Nephron progenitor cell (in vitro differentiated cells): ENCODE measurements around the gene JDP2.

Experiments
- DNase-seq: peaks from one replicate; pipeline ENCODE4 v3.0.0; 2021
- H3K27ac Mint-ChIP-seq: 2 replicates; pipeline ENCODE4 v1.8.0; 2021; ENCODE audit warnings: mild to moderate bottlenecking, moderate library complexity, mixed read lengths
- H3K27me3 Mint-ChIP-seq: 2 replicates; pipeline ENCODE4 v1.8.0; 2021; ENCODE audit warnings: mild to moderate bottlenecking, low read depth, mixed read lengths; ENCODE audit not compliant: poor library complexity
- H3K36me3 Mint-ChIP-seq: 2 replicates; pipeline ENCODE4 v1.8.0; 2021; ENCODE audit warnings: low read depth, mixed read lengths
- H3K4me1 Mint-ChIP-seq: 2 replicates; pipeline ENCODE4 v1.8.0; 2021; ENCODE audit warnings: mixed read lengths
- H3K4me3 Mint-ChIP-seq: 2 replicates; pipeline ENCODE4 v1.8.0; 2021; ENCODE audit warnings: mild to moderate bottlenecking, moderate library complexity, mixed read lengths
- H3K9me3 Mint-ChIP-seq: 2 replicates; pipeline ENCODE4 v1.8.0; 2021; ENCODE audit warnings: mild to moderate bottlenecking, moderate library complexity, mixed read lengths
- TF ChIP-seq, protein P1 (sequence below): fragments of 200-600 bp; sonication (generic); IDR thresholded peaks from 2 replicates; pipeline ENCODE4 v1.5.0; 2021; ENCODE audit warnings: antibody characterized with exemption

JDP2 gene

DNA sequence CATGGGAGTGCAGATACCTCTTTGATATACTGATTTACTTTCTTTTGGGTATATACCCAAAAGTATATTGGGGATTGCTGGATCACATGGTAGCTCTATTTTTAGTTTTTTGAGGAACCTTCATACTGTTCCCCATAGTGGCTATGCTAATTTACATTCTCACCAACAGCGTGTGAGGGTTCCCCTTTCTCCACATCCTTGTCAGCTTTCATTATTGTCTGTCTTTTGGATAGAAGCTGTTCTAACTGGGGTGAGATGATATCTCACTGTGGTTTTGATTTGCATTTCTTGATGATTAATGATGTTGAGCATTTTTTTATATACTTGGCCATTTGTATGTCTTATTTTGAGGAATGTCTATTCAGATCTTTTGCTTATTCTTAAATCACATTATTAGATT lies 44.1 kb upstream of the JDP2 start:
- DNase-seq: no peak

DNA sequence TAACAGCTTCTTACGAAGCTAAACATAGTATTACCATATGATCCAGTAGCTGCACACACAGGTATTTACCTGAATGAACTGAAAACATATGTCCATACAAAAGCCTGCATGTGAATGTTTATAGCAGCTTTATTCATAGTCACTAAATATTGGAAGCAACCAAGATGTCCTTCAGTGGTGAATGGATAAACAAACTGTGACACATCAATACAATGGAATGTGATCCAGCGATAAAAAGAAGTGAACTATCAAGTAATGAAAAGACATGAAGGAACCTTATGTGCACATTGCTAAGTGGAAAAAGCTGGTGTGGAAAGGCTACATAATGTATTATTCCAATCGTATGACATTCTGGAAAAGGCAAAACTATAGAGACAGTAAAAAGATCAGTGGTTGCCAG lies 38.1 kb upstream of the JDP2 start:
- H3K4me3 Mint-ChIP-seq: no peak overlapping the region
- H3K36me3 Mint-ChIP-seq: no peaks in the 10 kb centered on the region
- H3K9me3 Mint-ChIP-seq: peaks cover 14% of the 10 kb centered on the region
- no peak overlapping the region for H3K27ac Mint-ChIP-seq
- peaks cover 20% of the 10 kb centered on the region for H3K4me1 Mint-ChIP-seq
- no peak for DNase-seq
- TF ChIP-seq, protein P1, sequence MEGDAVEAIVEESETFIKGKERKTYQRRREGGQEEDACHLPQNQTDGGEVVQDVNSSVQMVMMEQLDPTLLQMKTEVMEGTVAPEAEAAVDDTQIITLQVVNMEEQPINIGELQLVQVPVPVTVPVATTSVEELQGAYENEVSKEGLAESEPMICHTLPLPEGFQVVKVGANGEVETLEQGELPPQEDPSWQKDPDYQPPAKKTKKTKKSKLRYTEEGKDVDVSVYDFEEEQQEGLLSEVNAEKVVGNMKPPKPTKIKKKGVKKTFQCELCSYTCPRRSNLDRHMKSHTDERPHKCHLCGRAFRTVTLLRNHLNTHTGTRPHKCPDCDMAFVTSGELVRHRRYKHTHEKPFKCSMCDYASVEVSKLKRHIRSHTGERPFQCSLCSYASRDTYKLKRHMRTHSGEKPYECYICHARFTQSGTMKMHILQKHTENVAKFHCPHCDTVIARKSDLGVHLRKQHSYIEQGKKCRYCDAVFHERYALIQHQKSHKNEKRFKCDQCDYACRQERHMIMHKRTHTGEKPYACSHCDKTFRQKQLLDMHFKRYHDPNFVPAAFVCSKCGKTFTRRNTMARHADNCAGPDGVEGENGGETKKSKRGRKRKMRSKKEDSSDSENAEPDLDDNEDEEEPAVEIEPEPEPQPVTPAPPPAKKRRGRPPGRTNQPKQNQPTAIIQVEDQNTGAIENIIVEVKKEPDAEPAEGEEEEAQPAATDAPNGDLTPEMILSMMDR: no peak
- peaks cover 4% of the 10 kb centered on the region for H3K27me3 Mint-ChIP-seq

More for the DNA sequence above, 44.1 kb upstream of the JDP2 start:
- TF ChIP-seq, protein P1: no peak
- Mint-ChIP-seq H3K27me3 (peaks cover 7% of the 10 kb centered on the region), H3K27ac (no peak overlapping the region), H3K4me1 (peaks cover 27% of the 10 kb centered on the region), H3K9me3 (peaks cover 25% of the 10 kb centered on the region), H3K36me3 (no peaks in the 10 kb centered on the region), H3K4me3 (no peak overlapping the region)

DNA sequence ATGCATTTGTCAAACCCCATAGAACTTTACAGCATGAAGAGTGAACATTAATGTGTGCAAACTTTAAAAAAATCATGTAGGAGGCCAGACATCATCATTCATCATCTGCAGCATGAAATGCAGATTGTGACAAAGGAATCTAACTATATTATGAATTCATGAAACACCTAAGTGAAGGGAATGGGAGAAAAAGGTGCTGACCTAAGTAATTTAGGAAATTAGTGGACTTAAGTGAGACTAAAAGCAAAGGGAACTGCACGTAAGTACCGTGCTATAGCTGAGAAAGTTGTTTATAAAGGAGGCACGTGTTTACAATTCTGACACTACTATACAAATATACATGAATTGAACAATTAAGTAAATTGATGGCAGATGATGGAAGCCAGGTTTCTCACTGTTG lies 37.6 kb upstream of the JDP2 start:
- TF ChIP-seq, protein P1: no peak
- H3K4me1 Mint-ChIP-seq: peaks cover 20% of the 10 kb centered on the region

DNA sequence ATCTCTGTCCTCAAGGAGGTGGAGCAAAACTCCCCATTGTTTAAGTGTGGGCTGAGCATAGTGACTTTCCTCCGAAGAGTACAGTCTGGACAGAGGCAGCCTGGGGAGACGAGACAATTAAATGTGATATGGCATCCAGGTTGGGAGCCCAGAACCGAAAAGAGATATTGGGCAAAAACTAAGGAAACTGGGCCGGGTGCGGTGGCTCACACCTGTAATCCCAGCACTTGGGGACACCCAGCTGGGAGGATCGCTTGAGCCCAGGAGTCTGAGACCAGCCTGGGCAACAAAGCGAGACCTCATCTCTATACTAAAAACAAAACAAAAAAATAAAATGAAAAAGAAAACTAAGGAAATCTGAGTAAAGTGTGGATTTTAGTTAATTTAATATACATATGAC lies 35.9 kb upstream of the JDP2 start:
- TF ChIP-seq, protein P1: no peak
- no peak for DNase-seq
- peaks cover 14% of the 10 kb centered on the region for H3K4me1 Mint-ChIP-seq
- peaks cover 8% of the 10 kb centered on the region for H3K27me3 Mint-ChIP-seq
- H3K36me3 Mint-ChIP-seq: no peaks in the 10 kb centered on the region
- no peak overlapping the region for H3K4me3 Mint-ChIP-seq
- no peak overlapping the region for H3K27ac Mint-ChIP-seq
- no peaks in the 10 kb centered on the region for H3K9me3 Mint-ChIP-seq

More for the DNA sequence above, 37.6 kb upstream of the JDP2 start:
- Mint-ChIP-seq H3K9me3 (peaks cover 9% of the 10 kb centered on the region), H3K27me3 (peaks cover 4% of the 10 kb centered on the region), H3K27ac (no peak overlapping the region), H3K4me3 (no peak overlapping the region), H3K36me3 (no peaks in the 10 kb centered on the region)
- DNase-seq: no peak

DNA sequence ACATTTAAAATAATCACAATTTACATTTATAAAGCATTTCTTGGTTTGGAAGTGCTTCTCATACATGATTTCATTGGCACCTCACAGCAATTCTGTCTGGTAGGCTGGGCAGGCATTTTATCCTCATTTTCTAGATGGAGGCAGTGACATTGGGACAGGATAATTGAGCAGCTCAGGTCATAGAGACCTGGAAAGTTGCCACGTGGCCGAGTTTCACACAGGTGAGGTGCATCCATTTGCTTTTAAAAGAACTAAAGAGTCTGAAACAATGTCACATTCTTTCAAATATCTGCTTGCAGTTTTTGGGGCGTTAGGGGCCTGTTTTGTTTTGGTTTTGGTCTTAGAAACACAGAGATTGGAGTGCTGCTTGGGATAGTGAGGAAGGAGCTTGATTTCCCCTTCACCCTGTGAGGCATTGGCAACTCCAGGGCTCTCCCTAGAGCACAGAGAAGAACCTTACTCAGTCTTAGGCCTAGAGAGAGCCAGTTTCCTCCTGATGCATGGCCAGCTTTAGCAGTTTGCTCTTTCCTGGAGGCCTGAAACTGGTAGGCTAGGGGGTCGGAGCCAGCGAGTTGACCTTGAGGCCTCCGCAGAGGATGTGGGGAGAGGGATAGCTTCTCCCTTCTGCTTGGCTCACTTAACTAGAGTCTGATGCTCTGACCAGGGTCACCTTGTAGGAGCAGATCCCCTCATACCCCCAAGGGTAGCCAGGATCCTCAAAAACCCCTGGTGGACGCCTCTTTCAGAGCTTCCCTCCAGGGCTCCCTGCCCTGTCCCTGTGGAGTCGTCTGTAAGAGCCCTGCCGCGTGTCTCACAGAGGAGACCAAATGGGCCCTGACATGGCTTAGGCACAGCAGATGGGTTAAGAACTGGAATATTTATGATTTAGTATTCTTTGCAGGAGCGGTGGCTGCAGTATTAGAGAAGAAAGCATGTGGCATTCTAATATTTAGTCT lies 34.9 kb upstream of the JDP2 start:
- TF ChIP-seq, protein P1: no peak
- Mint-ChIP-seq H3K36me3 (no peaks in the 10 kb centered on the region), H3K9me3 (peaks cover 5% of the 10 kb centered on the region), H3K4me3 (no peak overlapping the region), H3K4me1 (peaks cover 14% of the 10 kb centered on the region), H3K27ac (peak overlapping the region; percentile 70), H3K27me3 (peaks cover 10% of the 10 kb centered on the region)
- no peak for DNase-seq
